GM23248 (cell line): ENCODE measurements around the gene FAM156A. TPM values are rescaled to one million over a fixed set of nuclear protein-coding genes. Genes with fewer than 3 reads are reported as not detected.
"Not testable (repeated sequence)": the region's sequence is repeated elsewhere in the genome, so short reads cannot be mapped to it uniquely, and the experiment has no call there.

Experiments
- DNase-seq: peaks from one replicate; pipeline ENCODE4 v3.0.0-alpha.2; 2015
- H2AFZ ChIP-seq: fragments of 200-600 bp; sonication (generic); 2 replicates; pipeline ENCODE4 v1.6.1; 2016; ENCODE audit warnings: antibody characterized with exemption
- H3F3A ChIP-seq: fragments of 200-600 bp; sonication (generic); 2 replicates; pipeline ENCODE4 v1.6.1; 2016; ENCODE audit warnings: mild to moderate bottlenecking, antibody characterized with exemption, mixed run types; ENCODE audit not compliant: insufficient read depth
- H3K27ac ChIP-seq: fragments of 200-600 bp; sonication (generic); 2 replicates; pipeline ENCODE4 v1.5.1; 2016; ENCODE audit warnings: mild to moderate bottlenecking
- H3K27me3 ChIP-seq: fragments of 200-600 bp; sonication (generic); replicated peaks from 2 replicates; pipeline ENCODE4 v1.6.1; 2016; ENCODE audit warnings: mild to moderate bottlenecking; ENCODE audit not compliant: insufficient read depth
- H3K36me3 ChIP-seq: fragments of 200-600 bp; sonication (generic); 2 replicates; pipeline ENCODE4 v1.6.1; 2016; ENCODE audit warnings: low read depth, mild to moderate bottlenecking
- H3K4me1 ChIP-seq: fragments of 200-600 bp; sonication (generic); 2 replicates; pipeline ENCODE4 v1.6.1; 2016; ENCODE audit warnings: mild to moderate bottlenecking; ENCODE audit not compliant: insufficient read depth
- H3K4me2 ChIP-seq: fragments of 200-600 bp; sonication (generic); one replicate; pipeline ENCODE4 v1.6.1; 2016; ENCODE audit warnings: mild to moderate bottlenecking; ENCODE audit not compliant: unreplicated experiment
- H3K4me3 ChIP-seq: fragments of 200-600 bp; sonication (generic); 2 replicates; pipeline ENCODE4 v1.5.1; 2016; ENCODE audit warnings: mild to moderate bottlenecking
- H3K79me2 ChIP-seq: fragments of 200-600 bp; sonication (generic); 2 replicates; pipeline ENCODE4 v1.6.1; 2016; ENCODE audit warnings: mild to moderate bottlenecking; ENCODE audit not compliant: insufficient read depth
- H3K9ac ChIP-seq: fragments of 200-600 bp; sonication (generic); 2 replicates; pipeline ENCODE4 v1.6.1; 2016; ENCODE audit warnings: mild to moderate bottlenecking
- H3K9me2 ChIP-seq: fragments of 200-600 bp; sonication (generic); 2 replicates; pipeline ENCODE4 v1.6.1; 2016; ENCODE audit warnings: mixed run types, mild to moderate bottlenecking, moderate library complexity; ENCODE audit not compliant: insufficient read depth
- H3K9me3 ChIP-seq: fragments of 200-600 bp; sonication (generic); one replicate; pipeline ENCODE4 v1.6.1; 2017; ENCODE audit warnings: low read depth
- H4K20me1 ChIP-seq: fragments of 200-600 bp; sonication (generic); 2 replicates; pipeline ENCODE4 v1.6.0; 2016; ENCODE audit not compliant: insufficient read depth
- EZH2 ChIP-seq: fragments of 200-600 bp; sonication (generic); IDR thresholded peaks from 2 replicates; pipeline ENCODE4 v1.6.1; 2018; ENCODE audit warnings: antibody characterized with exemption, mild to moderate bottlenecking; ENCODE audit not compliant: insufficient read depth, poor library complexity, severe bottlenecking
- EZH2phosphoT487 ChIP-seq: fragments of 200-600 bp; sonication (generic); IDR thresholded peaks from 2 replicates; pipeline ENCODE4 v1.6.1; 2018; ENCODE audit warnings: antibody characterized with exemption, moderate library complexity, mild to moderate bottlenecking, low read depth; ENCODE audit not compliant: insufficient read depth
- WGBS, 2 experiments: methylation state at CpG; one replicate each; pipeline ENCODE4 v1.1.6; 2015 to 2017; ENCODE audit warnings: low lambda C conversion rate in 2 of 2, low coverage in 1 of 2; ENCODE audit errors: missing lambda C conversion rate in 2 of 2; 5-methylcytosine and 5-hydroxymethylcytosine counted together
- in situ Hi-C: fragments of 300-500 bp; cut with MboI; formaldehyde crosslinking; loops from 2 replicates; pipeline ENCODE4 v1.15.0; 2020
- polyA plus RNA-seq: library from polyadenylated mRNA; unstranded; fragments of >200 nt; fragmentation: Nextera tagmentation; extraction: Ambion mirVana; gene quantifications from 2 replicates; pipeline ENCODE4 v1.2.1, GENCODE V29; 2016
- total RNA-seq: library from RNA; depleted of rRNA; stranded (reverse); fragments of >200 nt; shearing (Covaris generic); gene quantifications from 2 replicates; pipeline ENCODE4 v1.2.3, GENCODE V29; 2014

Gene FAM156A
- total and polyA plus RNA-seq, 2 experiments from 2014 or later: 17.4 to 31.7 TPM

- Histone ChIP-seq H3K27ac (peak overlapping the region; percentile 92), H3K79me2 (peaks cover 32% of the 10 kb centered on the region), H3K36me3 (no peaks in the 10 kb centered on the region), H2AFZ (peak overlapping the region; percentile 96), H3K9me3 (no peaks in the 10 kb centered on the region), H3F3A (peaks cover 10% of the 10 kb centered on the region), H3K4me3 (peak overlapping the region; percentile 93), H4K20me1 (no peaks in the 10 kb centered on the region), H3K27me3 (no peaks in the 10 kb centered on the region), H3K4me1 (peaks cover 4% of the 10 kb centered on the region), H3K9ac (peak overlapping the region; percentile 97), H3K9me2 (no peaks in the 10 kb centered on the region), H3K4me2 (peak overlapping the region; percentile 85)
- in situ Hi-C loops: no loop called here
- 0 to 1% methylated on average over 38 to 41 of the region's 46 CpGs for WGBS, 2 experiments
- no peak for TF ChIP-seq EZH2phosphoT487
- DNase-seq: peak; percentile 95
Measured at GRCh38 chrX:52995135-52995986, 37.0 kb upstream of the FAM156A start.

- Histone ChIP-seq H3K36me3 (no peaks in the 10 kb centered on the region), H3K4me3 (no peak overlapping the region), H3K4me2 (no peak overlapping the region), H2AFZ (no peak overlapping the region), H3K9me3 (no peaks in the 10 kb centered on the region), H3F3A (peaks cover 10% of the 10 kb centered on the region), H3K27me3 (no peaks in the 10 kb centered on the region), H3K79me2 (peaks cover 65% of the 10 kb centered on the region), H4K20me1 (no peaks in the 10 kb centered on the region), H3K9me2 (no peaks in the 10 kb centered on the region), H3K9ac (no peak overlapping the region), H3K4me1 (peaks cover 10% of the 10 kb centered on the region), H3K27ac (0 out of 2 replicates have a peak overlapping the region, but pooled peaks have one; percentile 24)
- peak; percentile 17 for DNase-seq
- 66 to 80% methylated on average over 5 of the region's 5 CpGs for WGBS, 2 experiments
- in situ Hi-C loops: no loop called here
- no peak for TF ChIP-seq EZH2phosphoT487
- no peak for TF ChIP-seq EZH2
Measured at GRCh38 chrX:52990848-52991247, 32.5 kb upstream of the FAM156A start.

- H4K20me1 ChIP-seq, H3K27me3 ChIP-seq, H3K9me2 ChIP-seq, H3K36me3 ChIP-seq, H3K4me1 ChIP-seq, H3K9me3 ChIP-seq, H3K4me3 ChIP-seq, H3K4me2 ChIP-seq, H3K9ac ChIP-seq, in situ Hi-C loops: not testable (repeated sequence)
- H3F3A ChIP-seq: peaks cover 10% of the 10 kb centered on the region
- peak overlapping the region; percentile 33; the same call in 1 of the 2 replicates for H2AFZ ChIP-seq
- DNase-seq: peak; percentile 69
- H3K27ac ChIP-seq: 0 out of 2 replicates have a peak overlapping the region, but pooled peaks have one; percentile 24
- 7 to 22% methylated on average over 3 to 5 of the region's 7 CpGs for WGBS, 2 experiments
- peaks cover 73% of the 10 kb centered on the region for H3K79me2 ChIP-seq
Measured at GRCh38 chrX:52990011-52990631, 31.8 kb upstream of the FAM156A start.

GRCh38 chrX:52988985-52989917 is 30.9 kb upstream of the FAM156A start:
- WGBS, 2 experiments: 79 to 83% methylated on average over 11 to 13 of the region's 14 CpGs

More at GRCh38 chrX:52988985-52989917, 30.9 kb upstream of the FAM156A start:
- peaks cover 9% of the 10 kb centered on the region; the same call in 1 of the 2 replicates for H3K4me1 ChIP-seq
- H4K20me1 ChIP-seq: no peaks in the 10 kb centered on the region
- peaks cover 73% of the 10 kb centered on the region for H3K79me2 ChIP-seq
- 0 out of 2 replicates have a peak, but pooled peaks cover 2% of the 10 kb centered on the region for H3F3A ChIP-seq
- no peaks in the 10 kb centered on the region for H3K27me3 ChIP-seq
- H3K36me3 ChIP-seq: no peaks in the 10 kb centered on the region
- H3K27ac ChIP-seq: no peak overlapping the region
- no peak overlapping the region for H2AFZ ChIP-seq
- DNase-seq: peak; percentile 20
- H3K4me2 ChIP-seq: no peak overlapping the region
- no peak overlapping the region for H3K4me3 ChIP-seq
- H3K9ac ChIP-seq: no peak overlapping the region
- in situ Hi-C loops: no loop called here
- TF ChIP-seq EZH2phosphoT487 (no peak), EZH2 (no peak)
- no peaks in the 10 kb centered on the region for H3K9me3 ChIP-seq
- no peaks in the 10 kb centered on the region for H3K9me2 ChIP-seq
